WERI-Rb-1 (cell line): ENCODE measurements around the gene PFN3.
"Not testable (repeated sequence)": the region's sequence is repeated elsewhere in the genome, so short reads cannot be mapped to it uniquely, and the experiment has no call there.

ENCODE experiments used
- DNase-seq: peaks from one replicate; pipeline ENCODE4 v3.0.0-alpha.2; 2020
- H3K27ac ChIP-seq: fragments of 250-450 bp; sonication (Bioruptor Pico); 2 replicates; pipeline ENCODE4 v1.5.1; 2020; ENCODE audit warnings: mild to moderate bottlenecking, moderate library complexity
- H3K27me3 ChIP-seq: fragments of 250-450 bp; sonication (Bioruptor Pico); 2 replicates; pipeline ENCODE4 v1.5.1; 2021; ENCODE audit warnings: mild to moderate bottlenecking, low read depth, moderate library complexity; ENCODE audit not compliant: insufficient read depth, severe bottlenecking
- H3K36me3 ChIP-seq: fragments of 250-450 bp; sonication (Bioruptor Pico); 2 replicates; pipeline ENCODE4 v1.5.1; 2020; ENCODE audit warnings: mild to moderate bottlenecking, moderate library complexity
- H3K4me3 ChIP-seq: 2 replicates; pipeline ENCODE4 v1.5.1; 2011; ENCODE audit warnings: low read depth, mild to moderate bottlenecking, control low read depth, low read length
- H3K9me3 ChIP-seq: fragments of 250-450 bp; sonication (Bioruptor Pico); 2 replicates; pipeline ENCODE4 v1.5.1; 2021; ENCODE audit warnings: mild to moderate bottlenecking, moderate library complexity; ENCODE audit not compliant: severe bottlenecking
- TF ChIP-seq, protein P1 (sequence below): IDR thresholded peaks from 2 replicates; pipeline ENCODE4 v1.5.1; 2011; ENCODE audit warnings: low read depth, mild to moderate bottlenecking, control low read depth, inconsistent platforms, low read length

The PFN3 gene

GRCh38 chr5:177425801-177426565 is 25.5 kb upstream of the PFN3 start:
- no peaks in the 10 kb centered on the region for H3K9me3 ChIP-seq
- peak; percentile 98 for DNase-seq
- no peaks in the 10 kb centered on the region for H3K27me3 ChIP-seq
- TF ChIP-seq, protein P1, sequence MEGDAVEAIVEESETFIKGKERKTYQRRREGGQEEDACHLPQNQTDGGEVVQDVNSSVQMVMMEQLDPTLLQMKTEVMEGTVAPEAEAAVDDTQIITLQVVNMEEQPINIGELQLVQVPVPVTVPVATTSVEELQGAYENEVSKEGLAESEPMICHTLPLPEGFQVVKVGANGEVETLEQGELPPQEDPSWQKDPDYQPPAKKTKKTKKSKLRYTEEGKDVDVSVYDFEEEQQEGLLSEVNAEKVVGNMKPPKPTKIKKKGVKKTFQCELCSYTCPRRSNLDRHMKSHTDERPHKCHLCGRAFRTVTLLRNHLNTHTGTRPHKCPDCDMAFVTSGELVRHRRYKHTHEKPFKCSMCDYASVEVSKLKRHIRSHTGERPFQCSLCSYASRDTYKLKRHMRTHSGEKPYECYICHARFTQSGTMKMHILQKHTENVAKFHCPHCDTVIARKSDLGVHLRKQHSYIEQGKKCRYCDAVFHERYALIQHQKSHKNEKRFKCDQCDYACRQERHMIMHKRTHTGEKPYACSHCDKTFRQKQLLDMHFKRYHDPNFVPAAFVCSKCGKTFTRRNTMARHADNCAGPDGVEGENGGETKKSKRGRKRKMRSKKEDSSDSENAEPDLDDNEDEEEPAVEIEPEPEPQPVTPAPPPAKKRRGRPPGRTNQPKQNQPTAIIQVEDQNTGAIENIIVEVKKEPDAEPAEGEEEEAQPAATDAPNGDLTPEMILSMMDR: no peak
- H3K4me3 ChIP-seq: peak overlapping the region; percentile 60
- no peaks in the 10 kb centered on the region for H3K36me3 ChIP-seq
- peak overlapping the region; percentile 83 for H3K27ac ChIP-seq

DNA sequence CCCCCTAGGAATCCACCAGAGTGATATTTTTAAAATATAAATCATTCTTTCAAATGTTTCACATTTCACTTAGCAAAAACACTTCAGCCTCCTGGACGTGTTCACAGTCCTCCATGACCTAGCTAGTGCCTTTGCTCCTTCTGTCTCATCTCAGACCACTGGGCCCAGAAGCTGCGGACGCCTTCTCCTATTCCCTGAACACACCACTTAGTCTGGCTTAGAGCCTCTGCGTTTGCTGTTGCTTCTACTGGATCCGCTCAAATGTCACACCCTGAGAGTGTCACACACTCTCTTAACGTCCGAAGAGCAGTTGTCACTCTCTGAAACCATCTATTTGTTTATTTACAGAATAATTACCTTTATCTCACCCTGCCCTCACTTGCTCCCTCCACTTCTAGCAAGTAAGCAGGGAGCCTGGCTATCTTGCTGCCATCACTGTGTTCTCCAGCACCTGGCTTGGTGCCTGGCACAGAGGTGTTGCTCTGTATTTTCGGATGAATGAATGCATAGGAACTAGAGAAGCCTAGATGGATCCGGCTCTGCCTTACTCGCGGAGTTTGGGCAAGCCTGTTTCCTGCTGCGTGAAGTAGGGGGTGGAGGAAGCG is 24.8 kb upstream of the PFN3 start:
- Histone ChIP-seq H3K4me3 (peak overlapping the region; percentile 60), H3K27ac (peak overlapping the region; percentile 83; the same call in 1 of the 2 replicates), H3K36me3 (no peaks in the 10 kb centered on the region), H3K9me3 (no peaks in the 10 kb centered on the region), H3K27me3 (no peaks in the 10 kb centered on the region)
- TF ChIP-seq, protein P1: no peak
- no peak for DNase-seq

- H3K27ac ChIP-seq: no peak overlapping the region
- no peak for DNase-seq
- H3K27me3 ChIP-seq: no peaks in the 10 kb centered on the region
- TF ChIP-seq, protein P1: no peak
- no peaks in the 10 kb centered on the region for H3K9me3 ChIP-seq
- no peak overlapping the region for H3K4me3 ChIP-seq
- no peaks in the 10 kb centered on the region for H3K36me3 ChIP-seq
Observed at GRCh38 chr5:177423671-177424070, 23.2 kb upstream of the PFN3 start.

DNA sequence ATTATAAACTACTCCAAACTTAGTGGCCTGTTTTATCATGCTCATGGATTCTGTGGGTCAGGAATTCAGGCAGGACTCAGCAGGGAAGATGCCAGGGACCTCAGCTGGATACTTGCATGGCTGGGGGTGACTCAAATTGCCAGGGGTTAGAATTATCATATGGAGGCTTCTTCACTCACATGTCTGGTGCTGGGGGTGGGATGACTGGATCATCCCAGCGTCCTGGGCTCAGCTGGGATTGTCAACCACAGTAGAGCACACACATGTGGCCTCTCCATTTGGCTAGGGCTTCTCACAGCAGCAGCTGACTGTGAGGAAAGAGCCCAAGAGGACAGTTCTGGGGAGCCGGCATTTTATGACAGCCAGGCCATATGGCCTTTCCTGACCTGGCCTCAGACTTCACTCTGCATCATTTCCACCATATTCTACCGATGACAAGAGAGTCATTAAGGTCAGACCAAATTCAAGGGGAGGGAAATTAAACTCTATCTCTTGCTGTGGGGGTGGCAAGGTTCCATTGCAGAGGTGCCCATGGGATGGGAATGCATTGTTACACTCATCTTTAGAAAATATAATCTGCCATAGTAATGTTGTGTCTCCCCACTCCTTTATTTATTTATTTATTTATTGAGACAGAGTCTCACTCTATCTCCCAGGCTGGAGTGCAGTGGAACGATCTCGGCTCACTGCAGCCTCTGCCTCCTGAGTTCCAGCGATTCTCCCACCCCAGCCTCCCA is 20.8 kb upstream of the PFN3 start:
- no peak for DNase-seq
- Histone ChIP-seq H3K27me3 (no peaks in the 10 kb centered on the region), H3K36me3 (no peaks in the 10 kb centered on the region), H3K27ac (no peak overlapping the region), H3K4me3 (no peak overlapping the region), H3K9me3 (no peaks in the 10 kb centered on the region)
- TF ChIP-seq, protein P1: no peak

- not testable (repeated sequence) for H3K27ac ChIP-seq, H3K4me3 ChIP-seq, H3K36me3 ChIP-seq, DNase-seq, H3K9me3 ChIP-seq, H3K27me3 ChIP-seq
Observed at GRCh38 chr5:177420472-177420871, 20.0 kb upstream of the PFN3 start.

DNA sequence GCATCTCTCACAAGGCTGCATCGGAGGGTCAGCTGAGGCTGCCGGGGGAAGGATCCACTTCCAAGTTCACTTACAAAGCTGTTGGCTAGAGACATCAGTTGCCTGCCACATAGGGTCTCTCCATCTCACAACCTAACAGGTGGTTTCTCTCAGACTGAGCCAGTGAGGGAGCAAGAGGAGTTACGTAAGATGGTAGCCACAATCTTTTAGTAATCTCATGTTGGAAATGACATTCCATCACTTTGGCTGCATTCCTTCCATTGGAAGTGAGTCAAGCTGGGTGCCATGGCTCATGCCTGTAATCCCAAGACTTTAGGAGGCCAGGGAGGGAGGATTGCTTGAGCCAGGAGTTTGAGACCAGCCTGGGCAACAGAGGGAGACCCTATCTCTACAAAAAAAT is 18.6 kb upstream of the PFN3 start:
- Histone ChIP-seq H3K9me3 (no peaks in the 10 kb centered on the region), H3K27me3 (no peaks in the 10 kb centered on the region), H3K36me3 (no peaks in the 10 kb centered on the region), H3K4me3 (no peak overlapping the region), H3K27ac (no peak overlapping the region)
- no peak for DNase-seq
- TF ChIP-seq, protein P1: no peak

- not testable (repeated sequence) for H3K27ac ChIP-seq, DNase-seq, H3K4me3 ChIP-seq, H3K36me3 ChIP-seq, H3K9me3 ChIP-seq, H3K27me3 ChIP-seq
Observed at GRCh38 chr5:177417081-177417480, 16.6 kb upstream of the PFN3 start.
